ENCODE measurements around the gene CWC15. TPM values are rescaled to one million over a fixed set of nuclear protein-coding genes. Genes with fewer than 3 reads are reported as not detected.

CWC15 gene
- total and polyA plus RNA-seq, 11 donors = 54.4 to 118 (median 62.7) TPM

DNA sequence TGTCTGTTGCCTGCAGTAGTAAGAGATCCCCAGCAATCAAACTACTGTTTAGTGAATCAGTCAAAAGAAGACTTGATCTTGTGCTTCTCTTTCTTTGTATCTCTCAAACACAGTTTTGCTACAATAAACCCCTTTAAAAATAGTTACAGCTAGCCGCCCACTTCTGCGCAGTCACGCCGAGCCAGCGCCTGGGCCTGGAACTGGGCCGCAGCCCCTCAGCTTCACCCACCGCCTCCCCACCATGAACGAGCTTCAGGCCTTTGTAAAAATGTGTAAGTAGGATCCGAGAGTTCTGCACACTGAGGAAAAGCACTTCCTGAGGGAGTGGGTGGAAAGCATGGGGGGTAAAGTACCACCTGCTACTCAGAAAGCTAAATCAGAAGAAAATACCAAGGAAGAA is 60.5 kb downstream of the CWC15 start:
- H3K4me1 ChIP-seq = no peaks in the 10 kb centered on the region
- no peaks in the 10 kb centered on the region for H3K36me3 ChIP-seq
- WGBS, 4 donors = 94 to 99% (median 95%) methylated on average over 9 of the region's 9 CpGs
- no peaks in the 10 kb centered on the region for H3K9me3 ChIP-seq
- TF ChIP-seq, protein P1, sequence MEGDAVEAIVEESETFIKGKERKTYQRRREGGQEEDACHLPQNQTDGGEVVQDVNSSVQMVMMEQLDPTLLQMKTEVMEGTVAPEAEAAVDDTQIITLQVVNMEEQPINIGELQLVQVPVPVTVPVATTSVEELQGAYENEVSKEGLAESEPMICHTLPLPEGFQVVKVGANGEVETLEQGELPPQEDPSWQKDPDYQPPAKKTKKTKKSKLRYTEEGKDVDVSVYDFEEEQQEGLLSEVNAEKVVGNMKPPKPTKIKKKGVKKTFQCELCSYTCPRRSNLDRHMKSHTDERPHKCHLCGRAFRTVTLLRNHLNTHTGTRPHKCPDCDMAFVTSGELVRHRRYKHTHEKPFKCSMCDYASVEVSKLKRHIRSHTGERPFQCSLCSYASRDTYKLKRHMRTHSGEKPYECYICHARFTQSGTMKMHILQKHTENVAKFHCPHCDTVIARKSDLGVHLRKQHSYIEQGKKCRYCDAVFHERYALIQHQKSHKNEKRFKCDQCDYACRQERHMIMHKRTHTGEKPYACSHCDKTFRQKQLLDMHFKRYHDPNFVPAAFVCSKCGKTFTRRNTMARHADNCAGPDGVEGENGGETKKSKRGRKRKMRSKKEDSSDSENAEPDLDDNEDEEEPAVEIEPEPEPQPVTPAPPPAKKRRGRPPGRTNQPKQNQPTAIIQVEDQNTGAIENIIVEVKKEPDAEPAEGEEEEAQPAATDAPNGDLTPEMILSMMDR (IDR thresholded peaks at IDR 0.05) = no peak
- TF ChIP-seq POLR2A (IDR thresholded peaks at IDR 0.05) = no peak
- ATAC-seq = no peak
- no peak overlapping the region for H3K4me3 ChIP-seq
- intact Hi-C loops (cut with DNase I) = no loop called here
- no peak for DNase-seq
- no peaks in the 10 kb centered on the region for H3K27me3 ChIP-seq
- no peak overlapping the region for H3K27ac ChIP-seq

Other genes with a start within 250 kb of the CWC15 start
- gene AMOTL1, start 205.2 kb downstream of the CWC15 start, total RNA-seq = 10 to 100 TPM; 24.4 to 76.0 (median 51.7) TPM
- gene AMOTL1, start 205.2 kb downstream of the CWC15 start, polyA plus RNA-seq = 1 to 10 TPM; 6.2 to 9.0 TPM
- gene KDM4D, start 153 bp upstream of the CWC15 start, total RNA-seq = 1 to 10 TPM in 3 of 9 donors, under 1 TPM in 5, not detected in 1; 0.65 to 1.3 (median 0.95) TPM
- under 1 TPM; 0.19 to 0.85 TPM for gene KDM4D, start 153 bp upstream of the CWC15 start, polyA plus RNA-seq
- gene KDM4E, start 51.7 kb upstream of the CWC15 start, total RNA-seq = not detected
- not detected for gene KDM4E, start 51.7 kb upstream of the CWC15 start, polyA plus RNA-seq
- gene KDM4F, start 75.9 kb upstream of the CWC15 start, total RNA-seq = not detected
- not detected for gene KDM4F, start 75.9 kb upstream of the CWC15 start, polyA plus RNA-seq
- 10 to 100 TPM; 20.0 to 26.5 (median 23.4) TPM for gene SRSF8, start 93.4 kb upstream of the CWC15 start, total RNA-seq
- 10 to 100 TPM; 20.0 to 22.1 TPM for gene SRSF8, start 93.4 kb upstream of the CWC15 start, polyA plus RNA-seq
- gene ENDOD1, start 116.3 kb upstream of the CWC15 start, total RNA-seq = 10 to 100 TPM in 8 of 9 donors, 1 to 10 TPM in 1; 9.7 to 28.5 (median 12.9) TPM
- gene ENDOD1, start 116.3 kb upstream of the CWC15 start, polyA plus RNA-seq = 10 to 100 TPM in 1 of 2 donors, 1 to 10 TPM in 1; 4.0 to 11.6 TPM